ENCODE data around the gene TMEM125.
A peak's percentile ranks its signal among the peaks of the same experiment; 100 is the strongest.

The TMEM125 gene

GRCh38 chr1:43294761-43295160, 25.0 kb downstream of the TMEM125 start:
- DNase-seq, result no peak

GRCh38 chr1:43296207-43296606, 26.4 kb downstream of the TMEM125 start:
- no peak for DNase-seq

GRCh38 chr1:43298055-43298454, 28.3 kb downstream of the TMEM125 start:
- DNase-seq, result no peak

- DNase-seq, result no peak
These were observed 29.3 kb downstream of the TMEM125 start for GRCh38 chr1:43299101-43299500.

- DNase-seq, result no peak
These were observed 30.8 kb downstream of the TMEM125 start, which contains the start of gene TIE1 for GRCh38 chr1:43300378-43301094. TIE1 (plus strand) TSS chr1:43300982; CDS start chr1:43301072, 90 bp downstream.

- no peak for DNase-seq
These were observed 32.4 kb downstream of the TMEM125 start for GRCh38 chr1:43302201-43302600.

GRCh38 chr1:43302721-43303470, 33.1 kb downstream of the TMEM125 start:
- DNase-seq, result no peak

GRCh38 chr1:43303471-43304313, 33.9 kb downstream of the TMEM125 start:
- no peak for DNase-seq

GRCh38 chr1:43304314-43304681, 34.5 kb downstream of the TMEM125 start:
- no peak for DNase-seq

GRCh38 chr1:43304771-43305300, 35.1 kb downstream of the TMEM125 start:
- no peak for DNase-seq

GRCh38 chr1:43305461-43305860, 35.7 kb downstream of the TMEM125 start:
- no peak for DNase-seq

GRCh38 chr1:43305926-43306687, 36.3 kb downstream of the TMEM125 start:
- DNase-seq, result peak; percentile 73

GRCh38 chr1:43306688-43307457, 37.1 kb downstream of the TMEM125 start:
- DNase-seq, result peak; percentile 60

- DNase-seq, result no peak
These were observed 37.8 kb downstream of the TMEM125 start for GRCh38 chr1:43307458-43308158.

- no peak for DNase-seq
These were observed 39.0 kb downstream of the TMEM125 start for GRCh38 chr1:43308635-43309404.

- no peak for DNase-seq
These were observed 39.7 kb downstream of the TMEM125 start for GRCh38 chr1:43309405-43310025.

- no peak for DNase-seq
These were observed 41.7 kb downstream of the TMEM125 start for GRCh38 chr1:43311521-43311920.

- no peak for DNase-seq
These were observed 42.4 kb downstream of the TMEM125 start for GRCh38 chr1:43312212-43312623.

- no peak for DNase-seq
These were observed 43.1 kb downstream of the TMEM125 start for GRCh38 chr1:43312663-43313515.

Data from DMS79 (cell line).